Heart left ventricle (tissue), 16 donors: Measurements from ENCODE around the gene VPS26B. TPM values are rescaled to one million over a fixed set of nuclear protein-coding genes. Genes with fewer than 3 reads are reported as not detected.

Experiments used
- ATAC-seq, 4 donors: fragments of 200-7000 bp; cut with Tn5 transposase; one replicate each; pipeline ENCODE4 v1.9.1; 2020 to 2022; ENCODE audit warnings: moderate library complexity in 4 of 4, mild to moderate bottlenecking in 3 of 4, moderate number of reproducible peaks in 1 of 4
- DNase-seq, 5 donors: peaks; one replicate each; pipeline ENCODE4 v3.0.0-alpha.2; 2020
- H3K27ac ChIP-seq, 12 donors: fragments of 200-600 bp; sonication (generic) in 4 of 12; one replicate each; pipeline versions ENCODE4 v1.5.0 to v1.8.0; 2016 to 2022; ENCODE audit warnings: mild to moderate bottlenecking in 2 of 12
- H3K27me3 ChIP-seq, 9 donors: fragments of 200-600 bp; sonication (generic) in 2 of 9; one replicate each; pipeline versions ENCODE4 v1.5.1 to v1.8.0; 2016 to 2022; ENCODE audit warnings: mild to moderate bottlenecking in 3 of 9
- H3K36me3 ChIP-seq, 9 donors: fragments of 200-600 bp; sonication (generic) in 2 of 9; one replicate each; pipeline versions ENCODE4 v1.5.0 to v1.8.0; 2018 to 2022; ENCODE audit warnings: mild to moderate bottlenecking in 2 of 9
- H3K4me1 ChIP-seq, 12 donors: fragments of 200-600 bp; sonication (generic) in 4 of 12; one replicate each; pipeline versions ENCODE4 v1.5.0 to v1.8.0; 2016 to 2022; ENCODE audit warnings: mild to moderate bottlenecking in 3 of 12
- H3K4me3 ChIP-seq, 12 donors: fragments of 200-600 bp; sonication (generic) in 4 of 12; one replicate each; pipeline versions ENCODE4 v1.5.0 to v1.8.0; 2017 to 2022; ENCODE audit warnings: mild to moderate bottlenecking in 9 of 12, moderate library complexity in 4 of 12
- H3K9me3 ChIP-seq, 12 donors: fragments of 200-600 bp; sonication (generic) in 4 of 12; one replicate each; pipeline versions ENCODE4 v1.5.0 to v1.8.0; 2016 to 2022; ENCODE audit warnings: mild to moderate bottlenecking in 1 of 12
- CTCF ChIP-seq, 12 donors: fragments of 200-600 bp; sonication (generic) in 4 of 12; IDR thresholded peaks; one replicate each; pipeline versions ENCODE4 v1.5.0 to v1.8.0; 2018 to 2022; ENCODE audit warnings: antibody characterized with exemption in 12 of 12, mild to moderate bottlenecking in 5 of 12
- POLR2A ChIP-seq, 2 donors: fragments of 450-650 bp; IDR thresholded peaks; one replicate each; pipeline ENCODE4 v1.6.1; 2017; ENCODE audit warnings: antibody characterized with exemption in 2 of 2, mild to moderate bottlenecking in 2 of 2, moderate library complexity in 2 of 2
- WGBS, 4 donors: extraction: QIAGEN DNeasy Blood & Tissue Kit in 2 of 4; methylation state at CpG; one replicate each; pipeline versions ENCODE4 v1.1.5 to v1.1.7; 2013 to 2018; 5-methylcytosine and 5-hydroxymethylcytosine counted together
- intact Hi-C, 10 donors: fragments of 100-400 bp; cut with DNase I; formaldehyde crosslinking; loops; one replicate each; pipeline versions ENCODE4 v1.11.1 to v1.14.2; 2022
- polyA plus RNA-seq, 2 donors: library from polyadenylated mRNA; stranded (reverse); fragments of 200-250 nt; gene quantifications; one replicate each; pipeline ENCODE4 v1.2.3, GENCODE V29; 2013
- total RNA-seq, 9 donors: library from RNA; depleted of rRNA in 2 of 9; stranded (reverse); fragments of >200 nt in 2 of 9; fragmentation: NEBNext Ultra II Directional in 3 of 9; extraction: Animal tissue kit (Norgen Biotek cat#: 25700) in 3 of 9; gene quantifications; one replicate each; pipeline versions ENCODE4 v1.1.0 to v1.2.4, GENCODE V29; 2016 to 2023
- donor health status: ischemic (EF 13 %, LVEDD 7.1; RV severe dilation, severe dysfunction).
- donor health status: healthy with polysubstance abuse.
- donor health status: DM: no; HTN: yes; CAD: no.
- donor health status: DM: no; HTN: no; CAD: no.
- donor health status: ischemic (EF 25% LVEDD 6.9; RV normal size, moderate dysfunction).
- donor health status: ischemic (EF 25% LVEDD 5.7; RV mildly dilated, moderate dysfunction).
- donor health status: healthy.
- donor health status: DM: yes; HTN: yes; CAD: no.
- donor health status: ischemic (EF 35%, LVEDD 5.7; RV mildly dilated, moderate dysfunction).
- donor health status: nonischemic (EF 11% LVEDD 7.7; RV severe dilation, severe dysfunction).
- donor health status: DM: yes; HTN: yes; CAD: no.
- donor health status: PGD.
- donor health status: ischemic (EF 29% LVEDD 5.4; RV normal size, mild dysfunction).
- donor health status: nonischemic (EF 23%, LVEDD 6.1; RV moderate dilation, normal function).

Gene VPS26B
- total and polyA plus RNA-seq, 11 donors, result 19.6 to 49.6 (median 37.7) TPM

GRCh38 chr11:134202661-134203060 lies 21.8 kb upstream of the VPS26B start:
- no peak for ATAC-seq
- H3K36me3 ChIP-seq, result peaks cover 0 to 89% (median 81%) of the 10 kb centered on the region in 9 donors

DNA sequence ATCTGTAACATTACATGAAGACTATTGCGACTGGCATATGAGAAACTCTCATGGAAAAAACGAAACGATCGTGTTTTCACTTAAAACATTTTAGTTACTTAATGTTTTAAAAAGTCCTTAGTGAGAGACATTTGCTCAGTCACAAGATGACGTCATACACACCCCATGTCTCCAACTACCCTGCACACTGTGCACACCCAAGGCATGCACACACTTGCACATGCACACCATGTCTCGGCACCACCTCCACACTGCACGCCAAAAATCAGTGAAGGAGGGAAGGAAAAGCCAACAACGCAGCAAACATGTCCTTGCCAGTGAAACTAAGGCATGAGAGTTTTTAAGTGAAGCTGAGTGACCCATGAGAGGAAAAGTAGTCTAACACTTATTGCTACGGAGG lies 18.7 kb upstream of the VPS26B start:
- Histone ChIP-seq H3K27me3 (no peaks in the 10 kb centered on the region), H3K4me3 (no peak overlapping the region), H3K9me3 (no peaks in the 10 kb centered on the region), H3K27ac (no peak overlapping the region), H3K4me1 (no peaks in the 10 kb centered on the region), H3K36me3 (peaks cover 0 to 94% (median 85%) of the 10 kb centered on the region in 9 donors)
- 96% methylated on average over 9 of the region's 9 CpGs for WGBS, 4 donors
- no peak for DNase-seq
- intact Hi-C loops, result no loop called here
- no peak for ATAC-seq
- TF ChIP-seq CTCF (IDR thresholded peaks at IDR 0.05) (no peak), POLR2A (IDR thresholded peaks at IDR 0.05) (no peak)

More at GRCh38 chr11:134202661-134203060, 21.8 kb upstream of the VPS26B start:
- intact Hi-C loops, result no loop called here
- H3K27ac ChIP-seq, result no peak overlapping the region
- H3K9me3 ChIP-seq, result no peaks in the 10 kb centered on the region
- 95 to 97% (median 96%) methylated on average over 4 of the region's 4 CpGs for WGBS, 4 donors
- H3K4me3 ChIP-seq, result no peak overlapping the region
- no peaks in the 10 kb centered on the region for H3K27me3 ChIP-seq
- DNase-seq, result no peak
- TF ChIP-seq POLR2A (IDR thresholded peaks at IDR 0.05) (no peak), CTCF (IDR thresholded peaks at IDR 0.05) (no peak)
- H3K4me1 ChIP-seq, result no peaks in the 10 kb centered on the region

- DNase-seq (no peak), ATAC-seq (no peak)
- Histone ChIP-seq H3K4me3 (no peak overlapping the region), H3K27ac (no peak overlapping the region), H3K36me3 (peaks cover 0 to 90% (median 83%) of the 10 kb centered on the region in 9 donors), H3K9me3 (no peaks in the 10 kb centered on the region), H3K4me1 (no peaks in the 10 kb centered on the region), H3K27me3 (no peaks in the 10 kb centered on the region)
- WGBS, 4 donors, result 93 to 96% (median 94%) methylated on average over 5 of the region's 5 CpGs
- TF ChIP-seq CTCF (IDR thresholded peaks at IDR 0.05), result no peak
- TF ChIP-seq POLR2A (IDR thresholded peaks at IDR 0.05), result no peak
- intact Hi-C loops, result no loop called here
Observed at GRCh38 chr11:134206185-134206584, 18.3 kb upstream of the VPS26B start.

DNA sequence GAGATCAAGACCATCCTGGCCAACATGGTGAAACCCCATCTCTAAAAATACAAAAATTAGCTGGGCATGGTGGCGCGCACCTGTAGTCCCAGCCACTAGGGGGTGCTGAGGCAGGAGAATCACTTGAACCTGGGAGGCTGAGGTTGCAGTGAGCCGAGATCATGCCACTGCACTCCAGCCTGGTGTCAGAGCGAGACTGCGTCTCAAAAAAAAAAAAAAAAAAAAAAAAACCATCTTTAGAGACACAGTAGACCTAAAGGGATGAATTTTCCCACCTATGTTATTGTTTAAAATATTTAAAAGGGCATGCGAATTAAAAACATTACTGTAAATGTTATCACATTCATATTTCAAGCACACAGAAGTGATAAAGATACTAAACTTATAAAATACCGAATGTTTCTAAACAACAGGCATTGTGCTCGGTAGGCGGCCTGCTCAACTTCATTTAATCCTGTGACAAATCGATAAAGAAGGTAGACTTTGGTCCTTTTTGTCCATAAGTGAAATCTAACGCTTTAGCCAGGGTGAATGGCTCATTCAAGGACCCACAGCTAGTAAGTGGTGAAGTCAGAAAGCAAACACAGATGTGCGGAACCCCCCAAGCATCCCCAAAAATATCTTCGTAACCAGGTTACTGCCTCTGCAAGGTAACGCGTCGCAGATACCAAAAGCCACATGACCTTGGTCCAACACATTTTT lies 16.8 kb upstream of the VPS26B start:
- Histone ChIP-seq H3K4me3 (no peak overlapping the region), H3K27me3 (no peaks in the 10 kb centered on the region), H3K4me1 (no peaks in the 10 kb centered on the region), H3K9me3 (no peaks in the 10 kb centered on the region), H3K27ac (no peak overlapping the region), H3K36me3 (peaks cover 0 to 80% (median 68%) of the 10 kb centered on the region in 9 donors)
- TF ChIP-seq CTCF (IDR thresholded peaks at IDR 0.05), result peak; percentile 44 to 76 (median 66)
- no peak for TF ChIP-seq POLR2A (IDR thresholded peaks at IDR 0.05)
- DNase-seq (peak in 2 of 5 donors; percentile 18 to 35), ATAC-seq (no peak)
- 85 to 89% (median 88%) methylated on average over 16 of the region's 16 CpGs for WGBS, 4 donors
- intact Hi-C loops, result no loop called here
